Measurements from ENCODE around the gene CSMD2. TPM values are rescaled to one million over a fixed set of nuclear protein-coding genes. Genes with fewer than 3 reads are reported as not detected.
"Not testable (repeated sequence)": the region's sequence is repeated elsewhere in the genome, so short reads cannot be mapped to it uniquely, and the experiment has no call there.

CSMD2 gene
- polyA plus RNA-seq, 1 of the 3 experiments (the other 2 are of a cell fraction), result not detected

DNA sequence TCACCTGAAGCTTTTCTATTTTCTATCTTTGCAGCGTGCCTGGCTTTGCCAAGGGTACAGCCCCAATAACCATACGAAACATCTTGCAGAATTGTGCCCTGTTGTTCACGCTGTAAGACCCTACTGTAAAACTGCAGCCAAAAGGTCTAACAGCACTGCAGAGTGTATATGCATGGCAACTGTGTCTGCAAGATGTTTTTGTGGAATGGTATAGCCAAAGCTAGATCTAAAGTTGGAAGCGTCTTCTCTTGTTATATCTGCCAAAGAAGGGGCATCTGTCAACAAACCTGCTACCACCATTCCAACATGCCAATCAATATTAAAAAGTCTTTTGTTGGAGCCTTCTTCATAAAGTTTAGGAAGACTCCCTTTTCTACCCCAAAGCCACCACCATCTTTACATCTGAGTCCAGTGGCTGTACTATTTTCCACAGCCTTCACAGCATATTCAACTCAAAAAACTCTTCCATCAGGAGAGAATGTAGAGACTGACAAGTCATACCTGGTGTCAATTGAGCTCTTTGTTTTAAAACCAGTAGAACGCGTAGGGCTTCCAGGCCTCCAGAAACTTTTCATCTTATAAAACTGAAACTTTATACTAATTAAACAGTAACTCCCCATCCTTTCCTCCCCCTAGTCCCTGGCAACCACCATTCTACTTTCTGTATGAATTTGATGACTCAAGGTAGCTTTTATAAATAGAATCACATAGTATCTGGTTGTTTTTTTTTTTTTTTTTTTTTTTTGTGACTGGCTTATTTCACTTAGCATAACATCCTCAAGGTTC is 652.6 kb downstream of the CSMD2 start (continued):
- TF ChIP-seq USF1 (IDR thresholded peaks at IDR 0.05; ENCODE audit: borderline replicate concordance, low read depth) (no peak), YY1 (IDR thresholded peaks at IDR 0.05; ENCODE audit: low read depth) (no peak), JUND (IDR thresholded peaks at IDR 0.05) (no peak)

GRCh38 chr1:33509276-33509675 is 655.8 kb downstream of the CSMD2 start:
- H3K9me3 ChIP-seq; H3K4me1 ChIP-seq (ENCODE audit: control insufficient read depth in 1 of 2, insufficient read depth in 2 of 2, low read depth in 1 of 2, low read length in 1 of 2): not testable (repeated sequence)

DNA sequence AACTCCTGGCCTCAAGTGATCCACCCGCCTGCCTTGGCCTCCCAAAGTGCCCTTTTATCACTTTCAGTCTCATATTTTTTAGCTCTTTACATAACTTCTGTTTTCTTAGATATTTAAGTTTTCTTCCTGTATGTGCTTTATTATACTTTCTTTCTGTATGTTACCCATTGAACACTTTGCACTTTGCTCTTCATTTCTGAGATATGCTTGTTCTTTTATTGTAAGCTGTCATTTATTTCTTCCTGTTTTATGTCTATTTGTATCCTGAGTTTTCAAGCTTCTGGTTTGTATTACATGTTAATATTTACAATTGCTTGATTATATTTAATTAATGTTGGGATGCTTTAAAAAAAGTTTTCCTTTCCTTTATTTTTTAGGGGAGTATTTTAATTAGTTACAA is 656.9 kb downstream of the CSMD2 start:
- WGBS (ENCODE audit: low lambda C conversion rate), result 61% methylated on average over 1 of the region's 1 CpG
- no peak overlapping the region for H3K9ac ChIP-seq
- no peak overlapping the region for H3K4me3 ChIP-seq (ENCODE audit: low read depth in 2 of 2, low read length in 1 of 2)
- H2AFZ ChIP-seq (ENCODE audit: low read depth), result no peak overlapping the region
- H3F3A ChIP-seq (replicated peaks; ENCODE audit: insufficient read depth), result no peaks in the 10 kb centered on the region
- H3K9me3 ChIP-seq, result no peaks in the 10 kb centered on the region
- POLR2A ChIA-PET, result no interaction called here
- no peaks in the 10 kb centered on the region for H3K4me1 ChIP-seq (ENCODE audit: control insufficient read depth in 1 of 2, insufficient read depth in 2 of 2, low read depth in 1 of 2, low read length in 1 of 2)
- TF ChIP-seq, protein P1, sequence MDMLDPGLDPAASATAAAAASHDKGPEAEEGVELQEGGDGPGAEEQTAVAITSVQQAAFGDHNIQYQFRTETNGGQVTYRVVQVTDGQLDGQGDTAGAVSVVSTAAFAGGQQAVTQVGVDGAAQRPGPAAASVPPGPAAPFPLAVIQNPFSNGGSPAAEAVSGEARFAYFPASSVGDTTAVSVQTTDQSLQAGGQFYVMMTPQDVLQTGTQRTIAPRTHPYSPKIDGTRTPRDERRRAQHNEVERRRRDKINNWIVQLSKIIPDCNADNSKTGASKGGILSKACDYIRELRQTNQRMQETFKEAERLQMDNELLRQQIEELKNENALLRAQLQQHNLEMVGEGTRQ (IDR thresholded peaks at IDR 0.05; ENCODE audit: borderline replicate concordance, low read depth, low read length), result no peak
- TF ChIP-seq ZBTB33 (IDR thresholded peaks at IDR 0.05; ENCODE audit: borderline replicate concordance, low read depth) (no peak), ELF1 (IDR thresholded peaks at IDR 0.05) (no peak), MXI1 (IDR thresholded peaks at IDR 0.05; ENCODE audit: low read depth, low read length) (no peak), FOXM1 (IDR thresholded peaks at IDR 0.05; ENCODE audit: low read depth) (no peak), EP300 (IDR thresholded peaks at IDR 0.05; ENCODE audit: borderline replicate concordance in 1 of 2, low read depth in 1 of 2, low read length in 1 of 2) (no peak), NRF1 (IDR thresholded peaks at IDR 0.05; ENCODE audit: low read depth, low read length) (no peak), FOSL2 (IDR thresholded peaks at IDR 0.05; ENCODE audit: borderline replicate concordance, low read depth) (no peak), JUND (IDR thresholded peaks at IDR 0.05) (no peak), EZH2phosphoT487 (IDR thresholded peaks at IDR 0.05; ENCODE audit: borderline replicate concordance, low read depth) (no peak), SMC3 (IDR thresholded peaks at IDR 0.05; ENCODE audit: low read depth, low read length) (no peak), GABPA (IDR thresholded peaks at IDR 0.05; ENCODE audit: low read depth) (no peak), GATA2 (CRISPR knock-in tag; IDR thresholded peaks at IDR 0.05) (no peak)
- H3K27ac ChIP-seq (ENCODE audit: low read depth in 2 of 2, low read length in 1 of 2), result no peak overlapping the region
- no peak for DNase-seq
- H3K36me3 ChIP-seq (replicated peaks in 1 of 2; ENCODE audit: control insufficient read depth in 1 of 2, insufficient read depth in 2 of 2, low read length in 1 of 2), result no peaks in the 10 kb centered on the region
- no peak overlapping the region for H3K4me2 ChIP-seq
- CTCF ChIA-PET, result no interaction called here
- H3K79me2 ChIP-seq (ENCODE audit: insufficient read depth), result no peaks in the 10 kb centered on the region
- H4K20me1 ChIP-seq (ENCODE audit: insufficient read depth), result no peaks in the 10 kb centered on the region
- no peaks in the 10 kb centered on the region for H3K27me3 ChIP-seq (ENCODE audit: insufficient read depth)
- no peaks in the 10 kb centered on the region for H3K9me2 ChIP-seq

More at GRCh38 chr1:33509276-33509675, 655.8 kb downstream of the CSMD2 start:
- H3K27me3 ChIP-seq (ENCODE audit: insufficient read depth); CTCF ChIA-PET; H3K27ac ChIP-seq (ENCODE audit: low read depth in 2 of 2, low read length in 1 of 2); H4K20me1 ChIP-seq (ENCODE audit: insufficient read depth); H3K9ac ChIP-seq; H3K9me2 ChIP-seq; H3K4me3 ChIP-seq (ENCODE audit: low read depth in 2 of 2, low read length in 1 of 2); POLR2A ChIA-PET; H2AFZ ChIP-seq (ENCODE audit: low read depth); H3F3A ChIP-seq (replicated peaks; ENCODE audit: insufficient read depth); H3K79me2 ChIP-seq (ENCODE audit: insufficient read depth); H3K36me3 ChIP-seq (replicated peaks in 1 of 2; ENCODE audit: control insufficient read depth in 1 of 2, insufficient read depth in 2 of 2, low read length in 1 of 2); DNase-seq; H3K4me2 ChIP-seq: not testable (repeated sequence)
- 93% methylated on average over 3 of the region's 24 CpGs for WGBS (ENCODE audit: low lambda C conversion rate)
